Astrocyte (in vitro differentiated cells and primary cell): ENCODE measurements around the gene IRX5. TPM values are rescaled to one million over a fixed set of nuclear protein-coding genes. Genes with fewer than 3 reads are reported as not detected.

ENCODE experiments used
- DNase-seq: peaks from one replicate; pipeline ENCODE4 v3.0.0-alpha.2; 2010; ENCODE audit warnings: low read depth
- FAIRE-seq: peaks from 2 replicates; lab custom pipeline; 2011; peaks lifted over from hg19 to GRCh38; lab: Jason Lieb, UNC
- H2AFZ ChIP-seq: 2 replicates; pipeline ENCODE4 v1.6.0; 2012; ENCODE audit warnings: low read depth, low read length, inconsistent platforms
- H3K27ac ChIP-seq: 2 replicates; pipeline ENCODE4 v1.5.1; 2011; ENCODE audit warnings: low read depth, low read length, inconsistent platforms
- H3K27me3 ChIP-seq: 2 replicates; pipeline ENCODE4 v1.6.0; 2011; ENCODE audit warnings: low read length, inconsistent platforms; ENCODE audit not compliant: insufficient read depth
- H3K36me3 ChIP-seq: 2 replicates; pipeline ENCODE4 v1.5.1; 2011; ENCODE audit warnings: low read length, inconsistent platforms; ENCODE audit not compliant: insufficient read depth
- H3K4me1 ChIP-seq: 2 replicates; pipeline ENCODE4 v1.5.1; 2011; ENCODE audit warnings: low read length, inconsistent platforms; ENCODE audit not compliant: insufficient read depth
- H3K4me2 ChIP-seq: 2 replicates; pipeline ENCODE4 v1.6.0; 2012; ENCODE audit warnings: low read length, inconsistent platforms
- H3K4me3 ChIP-seq: 2 replicates; pipeline ENCODE4 v1.5.1; 2011; ENCODE audit warnings: low read depth, mild to moderate bottlenecking, low read length, inconsistent platforms; ENCODE audit not compliant: insufficient read depth
- H3K79me2 ChIP-seq: 2 replicates; pipeline ENCODE4 v1.6.0; 2012; ENCODE audit warnings: mild to moderate bottlenecking, low read length, inconsistent platforms; ENCODE audit not compliant: insufficient read depth
- H3K9ac ChIP-seq: 2 replicates; pipeline ENCODE4 v1.6.0; 2012; ENCODE audit warnings: mild to moderate bottlenecking, low read length, inconsistent platforms
- H3K9me3 ChIP-seq: 2 replicates; pipeline ENCODE4 v1.5.1; 2012; ENCODE audit warnings: low read depth, mild to moderate bottlenecking, low read length, inconsistent platforms; ENCODE audit not compliant: insufficient read depth
- H4K20me1 ChIP-seq: 2 replicates; pipeline ENCODE4 v1.6.0; 2012; ENCODE audit warnings: low read length, inconsistent platforms; ENCODE audit not compliant: insufficient read depth
- H3K27ac Mint-ChIP-seq: one replicate; pipeline ENCODE4 v1.8.0; 2021; ENCODE audit warnings: mild to moderate bottlenecking, mixed read lengths; ENCODE audit not compliant: unreplicated experiment
- H3K27me3 Mint-ChIP-seq: one replicate; pipeline ENCODE4 v1.8.0; 2021; ENCODE audit warnings: low read depth, mixed read lengths; ENCODE audit not compliant: unreplicated experiment
- H3K36me3 Mint-ChIP-seq: one replicate; pipeline ENCODE4 v1.8.0; 2021; ENCODE audit warnings: low read depth, mixed read lengths; ENCODE audit not compliant: unreplicated experiment
- H3K4me1 Mint-ChIP-seq: one replicate; pipeline ENCODE4 v1.8.0; 2021; ENCODE audit warnings: low read depth, mixed read lengths; ENCODE audit not compliant: unreplicated experiment
- H3K4me3 Mint-ChIP-seq: one replicate; pipeline ENCODE4 v1.8.0; 2021; ENCODE audit warnings: mild to moderate bottlenecking, moderate library complexity, mixed read lengths; ENCODE audit not compliant: unreplicated experiment
- H3K9me3 Mint-ChIP-seq: one replicate; pipeline ENCODE4 v1.8.0; 2021; ENCODE audit warnings: mild to moderate bottlenecking, mixed read lengths; ENCODE audit not compliant: unreplicated experiment
- CTCF ChIP-seq: IDR thresholded peaks from 2 replicates; pipeline ENCODE4 v1.5.1; 2011; ENCODE audit warnings: low read depth, mild to moderate bottlenecking, inconsistent platforms, low read length, moderate library complexity; ENCODE audit not compliant: insufficient read depth
- EZH2 ChIP-seq: IDR thresholded peaks from 2 replicates; pipeline ENCODE4 v1.6.1; 2012; ENCODE audit warnings: mild to moderate bottlenecking, low read length, inconsistent platforms; ENCODE audit not compliant: insufficient read depth
- total RNA-seq: library from RNA; stranded (reverse); gene quantifications from 2 replicates; pipeline ENCODE4 v1.2.1, GENCODE V29; 2021

IRX5 gene
- total RNA-seq, 1 donor from 2014 or later: 0.57 TPM

GRCh38 chr16:54883358-54883757 lies 47.3 kb upstream of the IRX5 start:
- Mint-ChIP-seq H3K4me3 (no peak overlapping the region), H3K9me3 (peaks cover 8% of the 10 kb centered on the region), H3K36me3 (no peaks in the 10 kb centered on the region), H3K27me3 (no peaks in the 10 kb centered on the region), H3K4me1 (peaks cover 3% of the 10 kb centered on the region), H3K27ac (no peak overlapping the region)
- TF ChIP-seq CTCF (no peak), EZH2 (no peak)
- Histone ChIP-seq H2AFZ (no peak overlapping the region), H3K4me1 (no peaks in the 10 kb centered on the region), H3K36me3 (no peaks in the 10 kb centered on the region), H4K20me1 (no peaks in the 10 kb centered on the region), H3K4me3 (no peak overlapping the region), H3K27ac (no peak overlapping the region), H3K9ac (no peak overlapping the region), H3K9me3 (no peaks in the 10 kb centered on the region), H3K4me2 (no peak overlapping the region), H3K79me2 (no peaks in the 10 kb centered on the region), H3K27me3 (no peaks in the 10 kb centered on the region)
- FAIRE-seq (no peak), DNase-seq (no peak)

GRCh38 chr16:54886078-54886477 lies 44.6 kb upstream of the IRX5 start:
- Histone ChIP-seq H2AFZ (no peak overlapping the region), H3K79me2 (no peaks in the 10 kb centered on the region), H4K20me1 (no peaks in the 10 kb centered on the region), H3K36me3 (no peaks in the 10 kb centered on the region), H3K4me2 (no peak overlapping the region), H3K9ac (no peak overlapping the region), H3K27me3 (no peaks in the 10 kb centered on the region), H3K27ac (no peak overlapping the region), H3K9me3 (no peaks in the 10 kb centered on the region), H3K4me3 (no peak overlapping the region), H3K4me1 (no peaks in the 10 kb centered on the region)
- no peaks in the 10 kb centered on the region for H3K4me1 Mint-ChIP-seq
- no peak overlapping the region for H3K27ac Mint-ChIP-seq
- DNase-seq: no peak
- peaks cover 8% of the 10 kb centered on the region for H3K9me3 Mint-ChIP-seq
- no peaks in the 10 kb centered on the region for H3K27me3 Mint-ChIP-seq
- FAIRE-seq: no peak
- TF ChIP-seq CTCF (no peak), EZH2 (no peak)
- no peak overlapping the region for H3K4me3 Mint-ChIP-seq
- H3K36me3 Mint-ChIP-seq: no peaks in the 10 kb centered on the region

- Mint-ChIP-seq H3K4me1 (no peaks in the 10 kb centered on the region), H3K4me3 (no peak overlapping the region), H3K36me3 (no peaks in the 10 kb centered on the region), H3K27me3 (no peaks in the 10 kb centered on the region), H3K9me3 (peaks cover 3% of the 10 kb centered on the region), H3K27ac (no peak overlapping the region)
- no peak for FAIRE-seq
- Histone ChIP-seq H2AFZ (no peak overlapping the region), H4K20me1 (no peaks in the 10 kb centered on the region), H3K36me3 (no peaks in the 10 kb centered on the region), H3K27ac (no peak overlapping the region), H3K4me2 (no peak overlapping the region), H3K9me3 (no peaks in the 10 kb centered on the region), H3K27me3 (no peaks in the 10 kb centered on the region), H3K4me3 (no peak overlapping the region), H3K4me1 (no peaks in the 10 kb centered on the region), H3K79me2 (no peaks in the 10 kb centered on the region), H3K9ac (no peak overlapping the region)
- no peak for TF ChIP-seq EZH2
- no peak for TF ChIP-seq CTCF
- no peak for DNase-seq
Measured at GRCh38 chr16:54890381-54890780, 40.3 kb upstream of the IRX5 start.
